GM12874 (cell line): ENCODE data around the gene METTL5.
A peak's percentile ranks its signal among the peaks of the same experiment; 100 is the strongest.

Experiments
- CTCF ChIP-seq: IDR thresholded peaks from 2 replicates; pipeline ENCODE4 v1.5.1; 2011; ENCODE audit warnings: low read depth, mild to moderate bottlenecking, control low read depth, low read length, moderate library complexity; ENCODE audit not compliant: insufficient read depth

The METTL5 gene

GRCh38 chr2:169824373-169825333, at the start of gene METTL5:
Gene METTL5 (minus strand): TSS chr2:169824905. CDS start chr2:169824597, 308 bp downstream.
- TF ChIP-seq CTCF, result peak; percentile 99

DNA sequence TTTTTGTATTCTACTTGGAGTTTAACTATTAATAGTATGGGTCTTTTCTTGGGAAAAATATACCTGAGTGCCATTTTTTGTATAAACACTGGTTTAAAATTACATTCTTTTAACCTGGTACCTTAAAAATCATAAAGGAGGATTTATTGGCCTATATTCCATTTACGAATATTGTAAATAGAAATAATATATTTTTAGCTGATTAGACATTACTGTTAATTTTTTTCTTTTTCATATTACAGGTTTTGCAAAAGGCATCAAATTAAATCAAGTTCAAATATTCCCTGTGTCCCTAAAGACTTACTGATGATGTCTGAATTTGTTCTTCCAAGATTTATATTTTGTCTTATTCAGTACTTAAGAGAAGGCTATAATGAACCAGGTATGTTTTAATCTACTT, 47.3 kb upstream of the METTL5 start:
- TF ChIP-seq CTCF, result no peak

DNA sequence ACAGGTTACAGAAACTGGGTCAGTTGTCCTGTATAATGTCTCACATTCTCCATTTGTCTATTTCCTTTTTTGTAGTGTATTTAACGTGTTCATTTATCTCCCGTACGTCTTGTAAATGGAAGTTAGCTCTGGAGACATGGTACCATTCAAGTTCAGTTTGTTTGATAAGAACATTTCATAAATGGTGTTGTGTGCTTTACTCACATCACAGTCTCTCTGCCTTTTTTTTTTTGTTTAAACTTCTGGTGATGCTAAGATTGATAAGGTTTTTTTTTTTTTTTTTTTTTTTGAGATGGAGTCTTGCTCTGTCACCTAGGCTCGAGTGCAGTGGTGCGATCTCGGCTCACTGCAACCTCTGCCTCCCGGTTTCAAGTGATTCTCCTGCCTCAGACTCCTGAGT, 44.2 kb upstream of the METTL5 start:
- no peak for TF ChIP-seq CTCF

GRCh38 chr2:169867579-169867978, 42.9 kb upstream of the METTL5 start:
- TF ChIP-seq CTCF, result no peak

- TF ChIP-seq CTCF, result no peak
Measured at GRCh38 chr2:169865492-169865891, 40.8 kb upstream of the METTL5 start.

DNA sequence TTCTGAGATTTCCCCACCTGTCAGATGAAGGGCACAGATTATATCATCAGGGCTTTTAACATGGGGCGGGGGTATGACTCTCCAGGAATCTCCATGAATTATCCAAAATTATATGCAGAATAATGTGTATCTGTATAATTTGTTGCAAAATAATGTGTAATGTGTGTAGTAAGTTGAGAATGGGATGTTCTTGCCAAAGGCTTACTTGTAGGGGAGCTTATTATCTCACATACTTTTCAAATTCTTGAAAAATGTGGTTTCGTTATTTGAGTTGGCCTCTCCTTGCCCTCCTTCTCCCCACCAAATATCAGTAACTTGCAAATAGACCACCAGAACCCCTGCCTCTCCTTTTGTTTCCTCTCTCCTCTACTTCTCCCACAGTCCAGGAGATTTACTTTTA, 38.1 kb upstream of the METTL5 start:
- no peak for TF ChIP-seq CTCF

- no peak for TF ChIP-seq CTCF
Measured at GRCh38 chr2:169860149-169860548, 35.4 kb upstream of the METTL5 start.
